Eye (tissue), 1 donor: Measurements from ENCODE around the gene PRTG.
A peak's percentile ranks its signal among the peaks of the same experiment; 100 is the strongest.
"Not testable (repeated sequence)": the region's sequence is repeated elsewhere in the genome, so short reads cannot be mapped to it uniquely, and the experiment has no call there.

ENCODE experiments used
- DNase-seq: peaks from one replicate; pipeline ENCODE4 v3.0.0-alpha.2; 2015

PRTG gene

DNA sequence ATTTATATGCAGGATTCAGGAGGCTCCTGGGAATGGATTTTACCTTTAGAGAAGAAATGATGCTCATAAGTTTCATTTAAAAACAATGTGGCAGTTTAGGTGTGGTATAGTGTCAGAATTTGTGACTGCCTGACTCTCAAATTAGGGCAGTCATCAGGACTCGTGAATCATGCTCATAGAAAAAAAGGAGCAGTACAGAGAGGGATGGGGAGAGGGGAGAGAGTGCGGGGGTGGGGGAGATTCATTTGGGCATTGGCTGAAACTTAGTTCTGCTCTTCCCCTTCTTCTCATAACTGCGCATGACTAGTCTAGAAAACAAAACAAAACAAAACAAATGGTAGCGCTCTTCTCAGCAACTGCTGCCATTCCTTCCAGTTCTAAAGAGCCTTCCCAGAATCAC lies 44.3 kb downstream of the PRTG start:
- DNase-seq, result no peak

DNA sequence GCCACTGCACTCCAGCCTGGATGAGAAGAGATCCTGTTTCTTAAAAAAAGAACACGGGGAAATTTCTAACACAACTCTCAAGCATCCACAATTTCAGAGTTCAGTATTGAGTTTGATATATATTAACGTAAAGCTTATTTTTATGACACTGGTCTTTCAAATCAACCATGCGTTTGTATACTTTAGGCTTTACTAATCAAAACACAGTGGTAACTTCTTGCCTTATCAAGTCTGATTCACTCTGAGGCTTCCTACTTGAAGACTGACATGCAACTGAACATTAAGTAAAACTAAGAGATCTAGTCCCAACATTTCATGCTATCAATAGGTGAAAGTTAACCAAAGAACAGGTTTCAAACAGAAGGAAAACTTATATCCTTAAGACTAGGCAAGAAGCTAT lies 46.7 kb downstream of the PRTG start:
- DNase-seq, result no peak

DNA sequence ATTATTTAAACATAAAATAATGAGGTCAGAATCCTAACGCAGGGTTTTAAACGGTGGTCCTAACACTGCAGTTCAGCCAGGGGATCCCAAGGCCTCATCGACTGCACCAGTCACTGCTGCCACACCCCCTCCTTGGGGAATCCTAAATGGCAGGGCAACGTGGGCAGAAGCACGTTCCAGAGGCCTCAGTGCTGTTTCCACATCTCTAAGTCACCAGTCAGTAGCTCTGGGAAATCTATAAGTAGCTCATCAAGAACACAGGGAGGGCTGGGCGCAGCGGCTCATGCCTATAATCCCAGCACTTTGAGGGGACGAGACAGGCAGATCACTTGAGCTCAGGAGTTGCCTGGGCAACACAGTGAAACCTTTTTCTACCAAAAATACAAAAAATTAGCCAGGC lies 47.5 kb downstream of the PRTG start:
- peak; percentile 82 for DNase-seq

GRCh38 chr15:55694652-55695150 lies 48.3 kb downstream of the PRTG start:
- DNase-seq, result peak; percentile 60

DNA sequence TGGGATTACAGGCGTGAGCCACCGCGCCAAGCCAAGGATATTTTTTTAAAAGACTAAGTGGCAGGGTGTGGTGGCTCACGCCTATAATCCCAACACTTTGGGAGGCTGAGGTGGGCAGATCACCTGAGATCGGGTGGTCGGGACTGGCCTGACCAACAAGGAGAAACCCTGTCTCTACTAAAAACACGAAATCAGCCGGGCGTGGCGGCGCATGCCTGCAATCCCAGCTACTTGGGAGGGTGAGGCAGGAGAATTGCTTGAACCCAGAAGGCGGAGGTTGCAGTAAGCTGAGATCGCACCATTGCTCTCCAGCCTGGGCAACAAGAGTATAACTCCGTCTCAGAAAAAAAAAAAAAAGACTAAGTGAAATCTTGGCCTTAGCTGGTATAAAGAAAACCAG lies 49.8 kb downstream of the PRTG start:
- DNase-seq, result not testable (repeated sequence)

GRCh38 chr15:55687792-55688191 lies 55.2 kb downstream of the PRTG start:
- DNase-seq, result no peak

- DNase-seq, result no peak
These were observed 57.7 kb downstream of the PRTG start for GRCh38 chr15:55685286-55685685.

- DNase-seq, result no peak
These were observed 59.6 kb downstream of the PRTG start for GRCh38 chr15:55683376-55683775.

DNA sequence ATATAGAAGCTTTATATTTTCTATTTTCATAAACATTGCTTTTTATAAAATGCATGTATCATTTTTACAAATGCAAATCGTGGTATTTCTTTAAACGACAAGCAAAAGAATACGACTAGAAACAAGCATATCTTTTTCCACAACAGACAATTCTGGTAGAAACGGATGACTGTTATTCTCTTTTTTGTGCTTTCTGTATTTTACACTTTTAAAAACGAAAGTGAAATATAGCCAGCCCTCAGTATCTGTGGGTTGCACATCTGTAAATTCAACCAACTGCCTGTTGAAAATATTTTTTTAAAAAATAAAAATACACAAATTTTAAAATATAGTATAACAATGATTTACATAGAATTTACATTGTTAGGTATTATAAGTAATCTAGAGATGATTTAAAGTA lies 61.3 kb downstream of the PRTG start:
- DNase-seq, result no peak

DNA sequence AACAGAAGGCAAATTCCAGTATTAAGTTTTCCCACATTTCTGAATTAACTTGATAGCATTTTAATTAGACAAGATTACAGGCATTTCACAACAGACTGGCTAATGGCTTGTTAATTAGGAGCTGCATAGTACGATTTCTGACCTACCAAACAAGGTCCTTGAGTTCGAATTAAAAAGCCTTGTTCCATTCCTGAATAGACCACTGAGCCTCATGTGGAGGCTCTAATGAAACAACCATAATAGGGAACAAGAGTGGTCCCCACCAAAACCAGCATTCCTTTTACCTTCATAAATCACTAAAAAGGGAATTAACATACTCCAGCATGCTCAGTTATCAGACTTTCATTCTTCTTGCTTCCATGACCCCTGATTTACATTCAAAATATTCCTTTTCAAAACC lies 66.4 kb downstream of the PRTG start:
- DNase-seq, result peak; percentile 21

DNA sequence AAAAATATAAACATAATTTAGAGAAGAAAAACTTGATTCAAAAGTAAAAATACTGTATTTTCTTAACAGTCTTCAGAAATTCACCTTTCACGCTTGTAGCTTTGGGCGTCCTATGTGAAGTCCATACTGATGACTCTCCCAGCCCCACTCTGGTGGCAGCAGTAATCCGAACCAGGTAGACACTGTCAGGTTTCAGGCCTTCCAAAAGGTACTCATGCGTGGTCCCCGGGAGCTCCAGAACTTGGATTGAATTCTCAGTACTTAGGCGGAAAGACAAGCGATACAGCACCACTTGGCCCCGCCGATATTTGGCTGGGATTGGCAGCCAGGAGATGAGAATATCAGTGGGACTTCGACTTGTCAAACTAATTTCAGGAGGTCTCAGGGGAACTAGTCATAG lies 69.7 kb downstream of the PRTG start:
- no peak for DNase-seq

GRCh38 chr15:55669270-55669669 lies 73.7 kb downstream of the PRTG start:
- peak; percentile 29 for DNase-seq

- DNase-seq, result no peak
These were observed 77.2 kb downstream of the PRTG start for GRCh38 chr15:55665605-55666227.

DNA sequence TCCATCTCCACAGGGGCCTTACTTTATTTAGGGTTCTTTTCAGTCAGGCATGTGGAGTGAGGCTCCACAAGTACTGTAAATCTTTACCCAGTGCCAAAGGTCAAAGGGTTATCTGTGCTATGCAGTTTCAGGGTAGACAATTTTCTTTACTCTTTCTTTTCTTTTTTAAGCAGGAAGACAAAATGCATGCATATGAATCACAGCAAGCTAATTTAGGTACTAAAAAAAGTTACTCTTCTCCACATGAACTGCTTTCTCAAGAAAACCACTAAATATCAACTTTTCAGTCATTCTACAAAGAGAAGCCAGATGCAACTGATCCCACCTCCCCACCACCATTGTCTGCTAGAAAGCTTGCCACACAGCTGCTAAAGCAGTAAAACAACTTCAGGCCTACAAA lies 81.5 kb downstream of the PRTG start:
- DNase-seq, result no peak

- DNase-seq, result no peak
These were observed 82.8 kb downstream of the PRTG start for GRCh38 chr15:55660153-55660552.

- DNase-seq, result no peak
These were observed 83.5 kb downstream of the PRTG start for GRCh38 chr15:55659481-55659880.

- DNase-seq, result no peak
These were observed 84.1 kb downstream of the PRTG start for GRCh38 chr15:55658886-55659285.

GRCh38 chr15:55654561-55655031 lies 88.4 kb downstream of the PRTG start:
- DNase-seq, result no peak

DNA sequence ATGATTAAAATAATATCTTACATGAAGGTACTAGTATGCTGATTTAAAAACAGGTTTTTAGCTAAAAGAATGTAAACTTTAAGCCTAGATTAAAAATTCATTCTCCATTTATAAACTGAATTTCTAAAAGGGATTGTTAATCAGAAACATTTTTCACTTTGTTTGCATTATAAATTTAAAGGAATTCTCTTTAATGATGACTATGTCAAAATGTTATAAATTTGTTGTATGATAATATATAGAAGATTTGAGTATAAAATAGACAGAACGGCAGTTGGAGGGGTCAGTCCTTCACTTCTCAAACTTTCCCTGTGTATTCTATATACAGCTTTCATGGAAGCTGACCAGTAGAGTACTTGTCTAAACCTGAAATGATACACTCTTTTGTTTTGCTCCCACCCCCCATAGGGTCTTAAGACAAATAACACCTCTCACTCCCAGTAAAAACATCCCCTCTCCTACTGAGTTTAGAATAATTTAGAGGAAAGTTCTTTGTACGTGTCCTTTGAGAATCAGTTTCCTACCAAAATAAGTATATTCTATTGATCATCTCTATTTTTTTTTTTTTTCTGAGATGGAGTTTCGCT lies 90.0 kb downstream of the PRTG start:
- no peak for DNase-seq

DNA sequence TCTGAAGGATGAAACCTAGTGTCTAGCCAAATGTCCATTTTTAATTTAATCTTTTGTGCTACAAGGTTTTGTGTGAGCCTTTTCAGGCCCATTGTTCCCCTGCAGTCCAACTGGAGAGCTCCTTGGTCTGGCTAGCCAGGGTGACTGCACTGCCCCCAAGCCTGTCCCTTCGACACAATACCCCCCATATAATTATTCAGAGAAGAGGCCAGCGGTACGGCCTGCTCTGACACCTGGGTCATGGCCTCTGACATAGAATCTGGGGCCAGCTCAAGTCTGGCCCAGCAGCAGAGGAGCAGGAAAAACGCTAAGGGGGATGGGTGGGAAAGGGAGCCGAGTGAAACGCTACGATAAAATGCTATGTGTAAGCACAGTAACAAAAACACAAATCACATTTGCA lies 90.6 kb downstream of the PRTG start:
- peak; percentile 57 for DNase-seq

DNA sequence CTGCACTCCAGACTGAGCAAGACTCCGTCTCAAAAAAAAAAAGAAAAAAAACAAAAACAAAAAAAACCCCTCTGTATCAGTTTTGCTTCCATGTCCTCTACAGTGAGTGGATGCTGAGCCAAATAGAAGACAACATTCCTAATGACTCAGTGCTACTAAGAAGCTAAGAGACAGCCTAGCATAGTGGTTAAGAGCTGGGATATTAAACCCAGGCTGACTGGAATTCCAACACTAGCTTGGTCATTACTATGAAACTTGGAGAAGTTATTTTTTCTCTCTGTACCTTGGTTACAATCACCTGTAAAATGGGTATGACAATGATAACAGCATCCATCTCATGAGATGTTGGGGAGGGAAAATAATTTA lies 93.9 kb downstream of the PRTG start:
- DNase-seq, result no peak

GRCh38 chr15:55638764-55639163 lies 104.2 kb downstream of the PRTG start:
- no peak for DNase-seq

DNA sequence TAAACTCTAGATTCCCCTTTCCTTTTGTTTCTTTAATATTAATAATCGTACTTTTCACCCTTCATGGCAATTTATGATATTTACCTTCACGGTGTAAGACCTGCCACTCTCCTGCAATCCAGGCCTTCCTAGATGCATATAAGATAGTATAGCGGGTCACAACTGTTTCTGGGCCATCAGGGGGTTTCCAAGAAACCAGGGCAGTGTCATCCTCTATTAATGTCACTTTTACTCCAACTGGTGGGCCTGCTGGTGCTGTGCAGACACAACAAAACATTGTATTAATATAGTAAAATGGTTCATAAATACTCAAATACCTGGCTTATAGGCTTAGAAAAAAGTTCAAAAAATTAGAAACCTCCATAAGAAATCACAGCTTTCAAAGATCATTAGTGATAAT lies 105.9 kb downstream of the PRTG start:
- peak; percentile 84 for DNase-seq

DNA sequence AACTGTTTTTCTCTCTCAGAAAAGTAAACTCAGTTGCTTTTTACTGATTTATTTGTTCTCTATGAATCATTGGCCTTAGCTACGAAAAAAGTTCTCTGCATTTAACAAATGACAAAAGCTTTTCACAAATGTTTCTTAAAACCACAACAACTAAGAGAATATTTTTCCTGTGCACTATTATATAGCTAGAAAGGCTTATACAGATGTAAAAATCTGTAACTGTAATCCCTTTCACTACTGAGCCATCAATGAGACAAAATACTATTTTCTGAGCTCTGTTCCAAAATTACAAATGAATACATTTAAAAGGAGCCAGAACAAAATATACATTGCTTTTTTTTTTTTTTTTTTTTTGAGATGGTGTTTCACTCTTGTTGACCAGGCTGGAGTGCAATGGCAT lies 109.2 kb downstream of the PRTG start:
- DNase-seq, result no peak

GRCh38 chr15:55632434-55632833 lies 110.5 kb downstream of the PRTG start:
- no peak for DNase-seq
